Retinal pigment epithelial cell (primary cell): ENCODE measurements around the gene PML.
"Not testable (repeated sequence)": the region's sequence is repeated elsewhere in the genome, so short reads cannot be mapped to it uniquely, and the experiment has no call there.

ENCODE experiments used
- DNase-seq: peaks from one replicate; pipeline ENCODE4 v3.0.0-alpha.2; 2010; ENCODE audit warnings: low read depth
- H3K4me3 ChIP-seq: 2 replicates; pipeline ENCODE4 v1.5.1; 2011; ENCODE audit warnings: mild to moderate bottlenecking, low read length, control low read depth, moderate library complexity
- CTCF ChIP-seq: conservative IDR thresholded peaks from 2 replicates; pipeline ENCODE4 v1.5.1; 2011; ENCODE audit warnings: low read depth, low read length, control low read depth, inconsistent platforms

Gene PML

GRCh38 chr15:74072614-74073337 is 78.3 kb downstream of the PML start:
- DNase-seq: not testable (repeated sequence)

GRCh38 chr15:74075781-74076180 is 81.3 kb downstream of the PML start:
- H3K4me3 ChIP-seq, DNase-seq: not testable (repeated sequence)

More at GRCh38 chr15:74072614-74073337, 78.3 kb downstream of the PML start:
- H3K4me3 ChIP-seq: not testable (repeated sequence)
- peak; percentile 35 for TF ChIP-seq CTCF

- H3K4me3 ChIP-seq, DNase-seq: not testable (repeated sequence)
Observed at GRCh38 chr15:74082450-74082849, 87.9 kb downstream of the PML start, which contains the start of gene GOLGA6A. Gene GOLGA6A (minus strand): TSS chr15:74082550. CDS start chr15:74082509, 41 bp downstream.

GRCh38 chr15:74094567-74094966 is 100.1 kb downstream of the PML start:
- H3K4me3 ChIP-seq, DNase-seq: not testable (repeated sequence)

GRCh38 chr15:74095610-74096009 is 101.1 kb downstream of the PML start:
- not testable (repeated sequence) for H3K4me3 ChIP-seq, DNase-seq

- DNase-seq, H3K4me3 ChIP-seq: not testable (repeated sequence)
Observed at GRCh38 chr15:74096753-74097474, 102.4 kb downstream of the PML start.
